B cell (primary cell): Measurements from ENCODE around the gene PC. TPM values are rescaled to one million over a fixed set of nuclear protein-coding genes. Genes with fewer than 3 reads are reported as not detected.
"Not testable (repeated sequence)": the region's sequence is repeated elsewhere in the genome, so short reads cannot be mapped to it uniquely, and the experiment has no call there.

Experiments
- ATAC-seq: fragments of 200-7000 bp; cut with Tn5 transposase; one replicate; pipeline ENCODE4 v1.10.0; 2021; ENCODE audit warnings: low read depth, mild to moderate bottlenecking, moderate number of reproducible peaks, moderate library complexity
- CTCF ChIA-PET: fragments of 350-600 bp; sonication (Branson Sonifier 250); formaldehyde crosslinking; loops from one replicate; lab custom pipeline; 2021; ENCODE audit warnings: antibody characterized with exemption, inconsistent platforms; lab: Charles Lee
- POLR2A ChIA-PET: fragments of 350-600 bp; sonication (Branson Sonifier 250); formaldehyde crosslinking; loops from one replicate; lab custom pipeline; 2021; ENCODE audit warnings: antibody characterized with exemption; lab: Charles Lee
- DNase-seq: peaks from one replicate; pipeline ENCODE4 v3.0.0; 2013
- H2AFZ ChIP-seq: 2 replicates; pipeline ENCODE4 v1.6.1; 2012; ENCODE audit warnings: mild to moderate bottlenecking, low read depth, low read length; ENCODE audit not compliant: insufficient read depth, poor library complexity, severe bottlenecking
- H3K27ac ChIP-seq, 2 donors: 1 replicate in 1 of 2; 2 replicates in 1 of 2; pipeline ENCODE4 v1.5.1; 2012 to 2013; ENCODE audit warnings: low read length in 2 of 2, mild to moderate bottlenecking in 2 of 2, moderate library complexity in 1 of 2
- H3K27me3 ChIP-seq, 4 experiments: fragments of 200-600 bp in 1 of 4; sonication (generic) in 1 of 4; replicated peaks in 1 of 4; 1 replicate in 2 of 4; 2 replicates in 2 of 4; pipeline versions ENCODE4 v1.6.1 to v1.7.0; 2013 to 2016; ENCODE audit warnings: low read length in 3 of 4, mild to moderate bottlenecking in 2 of 4, mixed read lengths in 1 of 4, moderate library complexity in 1 of 4; ENCODE audit not compliant: insufficient read depth in 4 of 4, control insufficient read depth in 3 of 4; ENCODE audit errors: control extremely low read depth in 1 of 4
- H3K36me3 ChIP-seq, 2 experiments: replicated peaks in 1 of 2; 1 replicate in 1 of 2; 2 replicates in 1 of 2; pipeline versions ENCODE4 v1.6.1 to v1.7.1; 2013; ENCODE audit warnings: low read length in 1 of 2; ENCODE audit not compliant: insufficient read depth in 2 of 2, control insufficient read depth in 1 of 2; ENCODE audit errors: control extremely low read depth in 1 of 2, extremely low read depth in 1 of 2
- H3K4me1 ChIP-seq, 2 donors: fragments of 200-600 bp in 1 of 2; sonication (generic) in 1 of 2; 1 replicate in 1 of 2; 2 replicates in 1 of 2; pipeline versions ENCODE4 v1.5.1 to v1.6.1; 2013 to 2017; ENCODE audit warnings: low read length in 2 of 2; ENCODE audit not compliant: control insufficient read depth in 2 of 2, insufficient read depth in 2 of 2
- H3K4me2 ChIP-seq: replicated peaks from 2 replicates; pipeline ENCODE3; 2012; ENCODE audit warnings: mild to moderate bottlenecking, low read depth, low read length; ENCODE audit not compliant: poor library complexity, severe bottlenecking
- H3K4me3 ChIP-seq, 5 experiments: fragments of 200-600 bp in 1 of 5; sonication (generic) in 1 of 5; 1 replicate in 3 of 5; 2 replicates in 2 of 5; pipeline versions ENCODE4 v1.5.1 to v1.7.0; 2011 to 2016; ENCODE audit warnings: low read length in 4 of 5, mild to moderate bottlenecking in 4 of 5, low read depth in 2 of 5, control low read depth in 1 of 5, moderate library complexity in 1 of 5; ENCODE audit not compliant: insufficient read depth in 1 of 5; ENCODE audit errors: control extremely low read depth in 1 of 5, extremely low read depth in 1 of 5
- H3K79me2 ChIP-seq: fragments of 200-600 bp; sonication (generic); one replicate; pipeline ENCODE4 v1.6.0; 2016; ENCODE audit warnings: low read length; ENCODE audit not compliant: control insufficient read depth, insufficient read depth
- H3K9ac ChIP-seq: fragments of 200-600 bp; sonication (generic); 2 replicates; pipeline ENCODE4 v1.6.1; 2017; ENCODE audit warnings: mild to moderate bottlenecking, low read length, moderate library complexity
- H3K9me3 ChIP-seq, 3 donors: one replicate each; pipeline versions ENCODE4 v1.6.1 to v1.7.1; 2013; ENCODE audit warnings: low read length in 2 of 3; ENCODE audit not compliant: control insufficient read depth in 2 of 3, insufficient read depth in 1 of 3; ENCODE audit errors: control extremely low read depth in 1 of 3
- H4K20me1 ChIP-seq: 2 replicates; pipeline ENCODE4 v1.6.0; 2012; ENCODE audit warnings: mild to moderate bottlenecking, low read length; ENCODE audit not compliant: insufficient read depth, control insufficient read depth, poor library complexity, severe bottlenecking
- H3K27ac Mint-ChIP-seq: one replicate; pipeline ENCODE4 v1.8.0; 2021; ENCODE audit warnings: mixed read lengths
- H3K27me3 Mint-ChIP-seq: one replicate; pipeline ENCODE4 v1.8.0; 2021; ENCODE audit warnings: mixed read lengths
- H3K4me1 Mint-ChIP-seq: one replicate; pipeline ENCODE4 v1.8.0; 2021; ENCODE audit warnings: mixed read lengths
- H3K4me3 Mint-ChIP-seq: one replicate; pipeline ENCODE4 v1.8.0; 2021; ENCODE audit warnings: mixed read lengths
- H3K9me3 Mint-ChIP-seq: one replicate; pipeline ENCODE4 v1.8.0; 2022; ENCODE audit warnings: mixed read lengths; ENCODE audit not compliant: insufficient read depth
- CTCF ChIP-seq: fragments of 200-600 bp; IDR thresholded peaks from one replicate; pipeline ENCODE4 v1.8.0; 2022; ENCODE audit warnings: antibody characterized with exemption, mild to moderate bottlenecking
- EZH2 ChIP-seq: IDR thresholded peaks from 2 replicates; pipeline ENCODE4 v1.6.1; 2012; ENCODE audit warnings: borderline replicate concordance, low read depth, mild to moderate bottlenecking, moderate library complexity, low read length; ENCODE audit not compliant: insufficient read depth, poor library complexity, severe bottlenecking
- WGBS: methylation state at CpG from one replicate; pipeline ENCODE4 v1.1.5; 2013; ENCODE audit warnings: missing lambda C conversion rate; ENCODE audit not compliant: insufficient coverage; 5-methylcytosine and 5-hydroxymethylcytosine counted together
- intact Hi-C: fragments of 100-400 bp; cut with micrococcal nuclease; formaldehyde crosslinking; loops from one replicate; pipeline ENCODE4 v1.10.0; 2022
- polyA plus RNA-seq: library from polyadenylated mRNA; depleted of rRNA; stranded (reverse); fragments of >200 nt; gene quantifications from 2 replicates; pipeline ENCODE4 v1.2.3, GENCODE V29; 2012
- total RNA-seq, 2 donors: library from RNA; stranded (reverse); fragments of 120-200 nt in 1 of 2; gene quantifications; 1 replicate in 1 of 2; 2 replicates in 1 of 2; pipeline versions ENCODE4 v1.2.3 to v1.2.4, GENCODE V29; 2013 to 2022

Gene PC
- total and polyA plus RNA-seq, 2 donors (not counting 1 experiment from before 2014, with no cell fraction given) = 1.5 to 4.4 TPM

DNA sequence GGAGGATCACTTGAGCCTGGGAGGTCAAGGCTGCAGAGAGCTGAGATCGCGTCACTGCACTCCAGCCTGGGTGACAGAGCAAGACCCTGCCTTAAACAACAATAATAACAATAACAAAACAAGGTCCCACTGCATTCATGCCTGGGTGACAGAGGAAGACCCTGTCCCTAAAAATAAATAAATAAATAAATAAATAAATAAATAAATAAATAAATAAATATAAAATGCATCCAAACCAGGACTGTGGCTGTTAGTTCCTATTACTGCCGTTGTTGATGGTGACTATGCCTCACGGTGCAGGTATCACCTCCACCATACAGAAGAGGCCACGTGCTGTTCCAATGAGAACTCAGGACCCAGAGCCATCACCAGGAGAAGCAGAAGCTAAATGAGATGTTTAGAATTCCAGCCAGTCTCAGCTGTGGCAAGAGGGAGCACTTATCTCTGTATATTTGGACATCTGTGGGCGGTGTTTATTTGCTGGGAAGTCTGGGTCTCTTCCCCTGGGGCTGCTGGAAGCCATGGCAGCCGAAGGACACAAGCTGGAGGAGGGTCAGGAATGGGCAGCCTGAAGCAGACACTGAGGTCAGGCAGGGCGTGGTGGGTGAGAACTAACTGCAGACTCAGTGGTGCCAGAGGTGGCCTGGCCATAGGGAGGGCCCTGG, 38.6 kb upstream of the PC start:
- no peak overlapping the region for H2AFZ ChIP-seq
- H3K4me2 ChIP-seq = no peak overlapping the region
- ChIA-PET CTCF (no interaction called here), POLR2A (no interaction called here)
- no peak overlapping the region for H3K27ac ChIP-seq
- intact Hi-C loops = no loop called here
- Mint-ChIP-seq H3K4me3 (no peak overlapping the region), H3K27ac (no peak overlapping the region), H3K4me1 (no peaks in the 10 kb centered on the region), H3K9me3 (no peaks in the 10 kb centered on the region), H3K27me3 (peaks cover 33% of the 10 kb centered on the region)
- DNase-seq (no peak), ATAC-seq (no peak)
- H3K4me1 ChIP-seq = no peaks in the 10 kb centered on the region
- no peak overlapping the region for H3K9ac ChIP-seq
- no peaks in the 10 kb centered on the region for H3K9me3 ChIP-seq
- no peaks in the 10 kb centered on the region for H3K79me2 ChIP-seq
- 80% methylated on average over 3 of the region's 8 CpGs for WGBS
- no peaks in the 10 kb centered on the region for H4K20me1 ChIP-seq
- no peaks in the 10 kb centered on the region for H3K36me3 ChIP-seq
- H3K27me3 ChIP-seq = peaks cover 0 to 19% (median 0%) of the 10 kb centered on the region in 4 experiments
- TF ChIP-seq CTCF (no peak), EZH2 (no peak)
- H3K4me3 ChIP-seq = no peak overlapping the region

DNA sequence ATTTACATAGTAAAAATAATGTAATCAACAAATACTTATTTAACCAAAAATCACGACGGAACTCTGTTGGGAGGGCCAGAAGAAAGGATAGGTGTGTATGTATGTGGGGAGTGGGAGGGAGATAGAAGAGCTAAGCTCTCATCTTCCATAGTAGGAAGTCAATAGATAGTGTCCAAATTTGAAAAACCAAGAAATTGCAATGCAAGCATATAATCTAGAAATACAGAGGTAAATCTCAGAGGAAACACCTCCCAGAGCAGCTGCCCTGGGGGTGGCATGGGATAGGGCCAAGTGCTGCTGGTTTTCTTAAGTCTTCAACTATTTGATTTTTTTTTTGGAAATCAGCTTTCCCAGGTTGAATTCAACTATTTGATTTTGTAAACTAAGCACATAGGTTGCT, 33.9 kb upstream of the PC start:
- no peak for TF ChIP-seq EZH2
- no peak for TF ChIP-seq CTCF
- H3K27me3 Mint-ChIP-seq = peaks cover 27% of the 10 kb centered on the region

DNA sequence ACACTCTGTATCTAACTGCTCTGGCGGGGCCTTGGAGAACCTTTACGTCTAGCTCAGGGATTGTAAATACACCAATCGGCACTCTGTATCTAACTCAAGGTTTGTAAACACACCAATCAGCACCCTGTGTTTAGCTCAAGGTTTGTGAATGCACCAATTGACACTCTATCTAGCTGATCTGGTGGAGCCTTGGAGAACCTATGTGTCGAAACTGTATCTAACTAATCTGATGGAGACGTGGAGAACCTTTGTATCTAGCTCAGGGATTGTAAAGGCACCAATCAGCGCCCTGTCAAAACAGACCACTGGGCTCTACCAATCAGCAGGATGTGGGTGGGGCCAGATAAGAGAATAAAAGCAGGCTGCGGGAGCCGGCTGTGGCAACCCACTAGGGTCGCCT, 31.2 kb upstream of the PC start:
- H3K27me3 Mint-ChIP-seq = peaks cover 39% of the 10 kb centered on the region
- H3K36me3 ChIP-seq, ATAC-seq, DNase-seq, intact Hi-C loops, H2AFZ ChIP-seq, H3K9me3 ChIP-seq, H3K27me3 ChIP-seq, H3K4me3 ChIP-seq, H3K4me1 ChIP-seq, H3K79me2 ChIP-seq, CTCF ChIA-PET, H3K9ac ChIP-seq, H3K27ac Mint-ChIP-seq, H3K4me1 Mint-ChIP-seq, H3K4me3 Mint-ChIP-seq, H3K9me3 Mint-ChIP-seq, H4K20me1 ChIP-seq, H3K27ac ChIP-seq, H3K4me2 ChIP-seq, POLR2A ChIA-PET: not testable (repeated sequence)
- 88% methylated on average over 7 of the region's 9 CpGs for WGBS

More for the DNA sequence above, 33.9 kb upstream of the PC start:
- Mint-ChIP-seq H3K9me3 (no peaks in the 10 kb centered on the region), H3K4me3 (no peak overlapping the region), H3K4me1 (no peaks in the 10 kb centered on the region), H3K27ac (no peak overlapping the region)
- H3K27ac ChIP-seq = no peak overlapping the region
- no peak overlapping the region for H3K4me2 ChIP-seq
- ChIA-PET CTCF (interaction anchor here (0.8 kb wide), 1 partner anchor 157 kb away, joined by 3 read pairs; no protein-coding TSS in a partner anchor), POLR2A (no interaction called here)
- no peaks in the 10 kb centered on the region for H3K36me3 ChIP-seq
- peaks cover 0 to 7% (median 0%) of the 10 kb centered on the region in 4 experiments for H3K27me3 ChIP-seq
- ATAC-seq (no peak), DNase-seq (no peak)
- H3K79me2 ChIP-seq = no peaks in the 10 kb centered on the region
- no CpG with 5 or more reads among the region's 2 CpGs for WGBS
- H2AFZ ChIP-seq = no peak overlapping the region
- H3K9me3 ChIP-seq = no peaks in the 10 kb centered on the region
- H3K4me3 ChIP-seq = no peak overlapping the region
- H3K9ac ChIP-seq = no peak overlapping the region
- H3K4me1 ChIP-seq = no peaks in the 10 kb centered on the region
- no peaks in the 10 kb centered on the region for H4K20me1 ChIP-seq
- intact Hi-C loops = no loop called here
